K562 (cell line): ENCODE results near the gene VMP1. TPM values are rescaled to one million over a fixed set of nuclear protein-coding genes. Genes with fewer than 3 reads are reported as not detected.

Experiments
- ARNT ChIP-seq, 2 experiments: fragments of 450-650 bp; IDR thresholded peaks; 2 replicates each; pipeline ENCODE4 v1.6.1; 2016; ENCODE audit warnings: mild to moderate bottlenecking in 1 of 2
- BHLHE40 ChIP-seq: IDR thresholded peaks from 2 replicates; pipeline ENCODE4 v1.6.1; 2011; ENCODE audit warnings: low read length, improper control_type of control experiment
- CSDE1 ChIP-seq, 2 experiments: fragments of 450-650 bp; IDR thresholded peaks; 2 replicates each; pipeline ENCODE4 v1.6.1; 2016; ENCODE audit warnings: mild to moderate bottlenecking in 1 of 2
- ELF2 ChIP-seq: fragments of 250-450 bp; sonication (Bioruptor Pico); IDR thresholded peaks from 2 replicates; pipeline ENCODE4 v1.5.0; 2021; ENCODE audit warnings: mild to moderate bottlenecking
- ETV6 ChIP-seq, 3 experiments: fragments of 150-350 bp in 1 of 3; sonication (generic) in 1 of 3; formaldehyde crosslinking in 1 of 3; IDR thresholded peaks; 2 replicates each; pipeline versions ENCODE4 v1.6.1 to v1.8.0; 2014 to 2022; ENCODE audit warnings: borderline replicate concordance in 2 of 3, low read depth in 2 of 3, antibody characterized with exemption in 1 of 3, low read length in 1 of 3, mild to moderate bottlenecking in 1 of 3, missing genetic modification reagents in 1 of 3
- HMGXB4 ChIP-seq: sonication (generic); formaldehyde crosslinking; IDR thresholded peaks from 2 replicates; pipeline ENCODE4 v1.8.1; 2023; ENCODE audit warnings: mild to moderate bottlenecking, missing genetic modification reagents
- JUN ChIP-seq, 2 experiments: sonication (generic) in 1 of 2; formaldehyde crosslinking in 1 of 2; IDR thresholded peaks; 2 replicates each; pipeline versions ENCODE4 v1.6.1 to v1.8.0; 2012 to 2022; ENCODE audit warnings: borderline replicate concordance in 2 of 2, mild to moderate bottlenecking in 2 of 2, improper control_type of control experiment in 1 of 2, low read depth in 1 of 2, low read length in 1 of 2, missing genetic modification reagents in 1 of 2
- KDM4B ChIP-seq, 2 experiments: fragments of 450-650 bp in 1 of 2; sonication (generic) in 1 of 2; IDR thresholded peaks; 2 replicates each; pipeline ENCODE4 v1.6.1; 2016 to 2017; ENCODE audit warnings: borderline replicate concordance in 2 of 2, antibody characterized with exemption in 1 of 2, low read depth in 1 of 2, mild to moderate bottlenecking in 1 of 2
- MAX ChIP-seq: sonication (generic); formaldehyde crosslinking; IDR thresholded peaks from 2 replicates; pipeline ENCODE4 v1.9.0; 2022; ENCODE audit warnings: mild to moderate bottlenecking, missing genetic modification reagents
- MEIS2 ChIP-seq: fragments of 450-650 bp; IDR thresholded peaks from 2 replicates; pipeline ENCODE4 v1.6.1; 2014; ENCODE audit warnings: mild to moderate bottlenecking; ENCODE audit not compliant: partially characterized antibody
- MLLT1 ChIP-seq, 2 experiments: fragments of 450-650 bp; IDR thresholded peaks; 2 replicates each; pipeline ENCODE4 v1.6.1; 2016
- NR2C1 ChIP-seq, 2 experiments: fragments of 450-650 bp; IDR thresholded peaks; 2 replicates each; pipeline ENCODE4 v1.6.1; 2017; ENCODE audit warnings: mild to moderate bottlenecking in 2 of 2, antibody characterized with exemption in 1 of 2, inconsistent platforms in 1 of 2, missing compliant biosample characterization in 1 of 2, missing genetic modification characterization in 1 of 2
- PKNOX1 ChIP-seq: fragments of 450-650 bp; IDR thresholded peaks from 2 replicates; pipeline ENCODE4 v1.6.1; 2016
- SMAD4 ChIP-seq: fragments of 250-450 bp; sonication (Bioruptor Pico); conservative IDR thresholded peaks from 2 replicates; pipeline ENCODE4 v1.8.0; 2021; ENCODE audit warnings: inconsistent platforms, mild to moderate bottlenecking, moderate library complexity
- SNRNP70 ChIP-seq: fragments of 200-400 bp; formaldehyde crosslinking; optimal IDR thresholded peaks from 2 replicates; pipeline ENCODE3; 2017; ENCODE audit warnings: low read depth, low read length
- UBTF ChIP-seq, 2 experiments: IDR thresholded peaks; 2 replicates each; pipeline ENCODE4 v1.6.1; 2012; ENCODE audit warnings: improper control_type of control experiment in 2 of 2, low read depth in 2 of 2, low read length in 2 of 2, borderline replicate concordance in 1 of 2
- ZKSCAN3 ChIP-seq: fragments of 250-450 bp; sonication (Bioruptor Pico); IDR thresholded peaks from 2 replicates; pipeline ENCODE4 v1.4.0; 2020
- ZNF175 ChIP-seq: fragments of 200-800 bp; sonication (Bioruptor generic); IDR thresholded peaks from 2 replicates; pipeline ENCODE4 v1.6.1; 2016; ENCODE audit warnings: low read depth, mild to moderate bottlenecking, missing genetic modification characterization, missing compliant biosample characterization
- polyA plus RNA-seq, 8 experiments: library from polyadenylated mRNA; depleted of rRNA in 4 of 8; stranded (reverse) in 5 of 8; unstranded in 3 of 8; fragments of >200 nt; fragmentation: Nextera tagmentation in 2 of 8; fragmentation: Illumina TruSeq in 1 of 8; extraction: Ambion mirVana in 2 of 8; extraction: Trizol in 1 of 8; gene quantifications; 2 replicates each; pipeline versions ENCODE4 v1.2.1 to v1.2.3, GENCODE V29; 2011 to 2014; ENCODE audit warnings: inconsistent platforms in 1 of 8, missing spikeins in 1 of 8
- total RNA-seq, 7 experiments: library from RNA; depleted of rRNA in 6 of 7; stranded (reverse); fragments of >200 nt in 6 of 7; fragmentation: Illumina TruSeq in 2 of 7; extraction: Trizol in 2 of 7; gene quantifications; 2 replicates each; pipeline versions ENCODE4 v1.2.1 to v1.2.3, GENCODE V29; 2011 to 2021; ENCODE audit warnings: low replicate concordance in 1 of 7

The VMP1 gene
- total and polyA plus RNA-seq, 9 of the 15 experiments (the other 6 are each of a cell fraction or from before 2014, with no cell fraction given): 123 to 304 (median 151) TPM

GRCh38 chr17:59707149-59707970, at the start of gene VMP1, which contains the start of gene PTRH2 (continued):
- TF ChIP-seq MLLT1 (IDR thresholded peaks at IDR 0.05) (peak; percentile 37 to 61; a peak in 3 of 4 replicates), ELF2 (no peak; the same call in 1 of the 2 replicates), UBTF (IDR thresholded peaks at IDR 0.05; ENCODE audit: borderline replicate concordance in 1 of 2, low read depth in 2 of 2, low read length in 2 of 2) (peak in 1 of 2 experiments; percentile 61; a peak in 1 of 4 replicates), SNRNP70 (no peak), MEIS2 (peak; percentile 32), CSDE1 (IDR thresholded peaks at IDR 0.05) (no peak), PKNOX1 (peak; percentile 93), NR2C1 (IDR thresholded peaks at IDR 0.05) (peak; percentile 99), NR2C1 (tag; IDR thresholded peaks at IDR 0.05) (peak; percentile 99), JUN (IDR thresholded peaks at IDR 0.05; ENCODE audit: borderline replicate concordance, low read depth, low read length) (peak; percentile 37; the same call in 1 of the 2 replicates), JUN (CRISPR knock-in tag; IDR thresholded peaks at IDR 0.05; ENCODE audit: borderline replicate concordance) (no peak), ZKSCAN3 (CRISPR knock-in tag) (no peak), HMGXB4 (CRISPR knock-in tag) (no peak), MAX (peak; percentile 84), ARNT (IDR thresholded peaks at IDR 0.05) (peak in 1 of 2 experiments; percentile 52; a peak in 2 of 4 replicates), BHLHE40 (peak; percentile 96), ETV6 (IDR thresholded peaks at IDR 0.05; ENCODE audit: borderline replicate concordance in 1 of 2, low read depth in 2 of 2, low read length in 1 of 2) (0 out of 4 replicates have a peak, but pooled peaks of 1 of the 2 experiments have one; percentile 23), ETV6 (CRISPR knock-in tag; IDR thresholded peaks at IDR 0.05; ENCODE audit: borderline replicate concordance) (no peak), KDM4B (IDR thresholded peaks at IDR 0.05; ENCODE audit: borderline replicate concordance in 2 of 2, low read depth in 1 of 2) (peak in 1 of 2 experiments; percentile 71; a peak in 2 of 4 replicates), SMAD4 (0 out of 2 replicates have a peak, but pooled peaks have one; percentile 38), ZNF175 (CRISPR knock-in tag) (no peak)
